Muscle of arm (tissue), 12 donors: ENCODE measurements around the gene HSPB6. TPM values are rescaled to one million over a fixed set of nuclear protein-coding genes. Genes with fewer than 3 reads are reported as not detected.
"Not testable (repeated sequence)": the region's sequence is repeated elsewhere in the genome, so short reads cannot be mapped to it uniquely, and the experiment has no call there.

Experiments
- DNase-seq: peaks from one replicate; pipeline ENCODE4 v3.0.0-alpha.2; 2013
- polyA plus RNA-seq, 12 donors: library from polyadenylated mRNA; unstranded; fragments of 120-200 nt; gene quantifications; one replicate each; pipeline ENCODE4 v1.2.1, GENCODE V29; 2013; ENCODE audit not compliant: insufficient read length in 12 of 12

The HSPB6 gene
- polyA plus RNA-seq, 12 donors: 347 to 1,124 (median 629) TPM

DNA sequence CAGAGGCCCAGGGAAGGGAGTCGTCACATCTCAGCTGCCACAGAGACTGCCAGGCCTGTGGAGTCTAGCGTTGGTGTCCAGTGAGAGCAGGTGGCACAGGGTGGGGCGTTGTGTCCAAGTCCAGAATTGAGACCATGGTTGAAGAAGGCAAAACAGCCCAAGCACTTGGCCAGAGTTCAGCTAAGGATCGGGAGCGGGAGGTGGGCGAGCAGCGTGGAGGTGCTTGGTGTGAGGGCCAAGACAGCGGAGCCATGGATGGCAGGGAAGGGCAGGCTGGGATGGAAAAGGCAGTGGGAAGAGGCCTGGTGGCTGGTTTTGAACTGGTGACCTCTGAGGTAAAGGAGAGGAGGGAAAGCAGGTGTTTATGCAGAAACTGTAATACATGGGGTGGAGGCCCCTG is 22.6 kb downstream of the HSPB6 start:
- DNase-seq: no peak

GRCh38 chr19:35733180-35734125 is 23.4 kb downstream of the HSPB6 start:
- no peak for DNase-seq

- DNase-seq: no peak
Observed at GRCh38 chr19:35732540-35733179, 24.2 kb downstream of the HSPB6 start.

DNA sequence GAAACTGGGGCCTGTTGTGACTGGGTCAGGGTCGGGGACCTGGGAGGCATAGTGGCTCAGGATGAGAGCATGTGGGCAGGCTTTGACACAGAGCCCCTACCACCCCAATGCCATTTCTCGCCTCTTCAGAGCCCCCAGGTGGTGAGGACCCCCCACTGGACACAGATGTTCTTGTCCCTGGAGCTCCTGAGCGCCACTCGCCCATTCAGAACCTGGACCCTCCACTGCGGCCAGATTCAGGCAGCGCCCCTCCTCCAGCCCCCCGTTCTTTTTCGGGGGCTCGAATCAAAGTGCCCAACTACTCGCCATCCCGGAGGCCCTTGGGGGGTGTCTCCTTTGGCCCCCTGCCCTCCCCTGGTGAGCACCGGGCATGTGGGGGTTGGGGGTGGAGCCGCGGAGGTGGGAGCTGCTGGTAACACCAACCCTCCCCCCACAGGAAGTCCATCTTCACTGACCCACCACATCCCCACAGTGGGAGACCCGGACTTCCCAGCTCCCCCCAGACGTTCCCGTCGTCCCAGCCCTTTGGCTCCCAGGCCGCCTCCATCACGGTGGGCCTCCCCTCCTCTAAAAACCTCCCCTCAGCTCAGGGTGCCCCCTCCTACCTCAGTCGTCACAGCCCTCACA is 24.9 kb downstream of the HSPB6 start:
- DNase-seq: no peak

GRCh38 chr19:35731353-35731752 is 25.5 kb downstream of the HSPB6 start:
- no peak for DNase-seq

DNA sequence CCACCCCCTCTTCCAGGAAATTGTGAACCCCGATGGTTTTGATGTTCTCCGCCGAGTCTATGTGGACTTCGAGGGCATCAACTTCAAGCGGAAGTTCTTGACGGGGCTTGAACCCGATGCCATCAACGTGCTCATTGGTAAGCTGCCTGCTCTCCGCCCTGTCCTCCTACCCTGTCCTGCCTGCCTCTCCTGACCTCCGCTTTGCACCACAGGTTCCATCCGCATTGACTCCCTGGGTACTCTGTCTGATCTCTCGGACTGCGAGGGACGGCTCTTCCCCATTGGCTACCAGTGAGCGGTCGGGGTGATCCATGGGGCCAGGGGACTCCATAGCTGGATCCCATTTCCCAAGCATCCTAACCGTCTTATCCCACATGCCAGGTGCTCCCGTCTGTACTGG is 26.5 kb downstream of the HSPB6 start:
- DNase-seq: no peak

GRCh38 chr19:35729763-35730162 is 27.1 kb downstream of the HSPB6 start:
- no peak for DNase-seq

GRCh38 chr19:35729021-35729420 is 27.8 kb downstream of the HSPB6 start:
- DNase-seq: no peak

DNA sequence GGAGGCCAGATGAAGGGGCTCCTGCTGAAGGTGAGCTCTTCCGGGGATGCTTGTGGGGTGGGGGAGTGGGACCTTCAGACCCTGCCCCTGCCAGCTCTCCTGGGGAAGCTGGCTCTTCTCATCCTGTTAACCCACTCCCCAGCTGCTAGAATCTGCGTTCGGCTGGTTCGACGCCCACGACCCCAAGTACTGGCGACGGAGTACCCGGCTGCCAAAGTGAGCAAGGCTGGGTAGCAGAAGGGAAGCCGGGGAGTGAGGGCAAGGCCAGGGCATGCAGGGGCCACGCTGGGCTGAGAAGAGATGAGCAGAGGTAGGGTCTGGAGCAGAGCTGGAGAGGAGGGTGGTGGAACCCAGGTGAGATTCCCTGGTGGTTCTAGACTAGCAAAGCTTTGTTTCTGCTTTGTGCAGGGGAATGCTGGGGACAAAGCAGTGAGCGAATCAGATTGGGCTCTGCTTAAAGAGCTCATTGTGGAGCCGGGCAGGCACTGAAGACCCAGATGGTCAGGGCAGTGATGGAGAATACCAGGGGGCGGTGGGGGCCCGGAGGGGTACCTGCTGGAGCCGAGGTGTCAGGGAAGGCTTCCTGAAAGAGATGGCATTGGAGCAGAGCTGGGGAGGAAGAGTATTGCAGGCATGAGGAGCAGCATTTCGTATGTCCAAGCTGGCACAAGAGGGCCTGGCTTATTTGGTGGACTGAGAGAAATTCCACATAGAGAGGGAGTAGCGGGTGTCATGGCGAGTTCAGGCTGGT is 28.7 kb downstream of the HSPB6 start:
- DNase-seq: no peak

GRCh38 chr19:35727053-35727955 is 29.5 kb downstream of the HSPB6 start:
- DNase-seq: no peak

- no peak for DNase-seq
Observed at GRCh38 chr19:35725216-35725861, 31.5 kb downstream of the HSPB6 start.

DNA sequence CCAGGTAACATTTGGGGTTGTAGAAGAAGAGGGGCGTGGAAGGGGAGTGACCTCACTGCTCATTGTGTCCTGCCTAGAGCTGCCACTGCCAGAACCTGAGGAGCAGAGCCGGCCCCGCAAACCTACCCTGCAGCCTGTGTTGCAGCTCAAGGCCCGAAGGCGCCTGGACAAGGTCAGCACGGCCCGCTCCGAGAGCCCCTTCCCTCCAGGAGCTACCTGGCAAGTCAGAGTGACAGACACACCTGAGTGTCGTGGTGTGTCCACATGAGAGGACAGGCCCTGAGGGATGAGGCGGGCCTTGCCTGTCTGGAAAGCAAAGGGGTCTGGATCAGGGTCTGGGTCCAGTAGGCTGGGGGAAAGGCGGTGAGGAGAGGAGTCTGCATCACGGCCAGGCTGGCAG is 32.3 kb downstream of the HSPB6 start:
- no peak for DNase-seq

GRCh38 chr19:35724132-35724531 is 32.7 kb downstream of the HSPB6 start:
- DNase-seq: not testable (repeated sequence)

- DNase-seq: no peak
Observed at GRCh38 chr19:35723671-35724070, 33.2 kb downstream of the HSPB6 start.

DNA sequence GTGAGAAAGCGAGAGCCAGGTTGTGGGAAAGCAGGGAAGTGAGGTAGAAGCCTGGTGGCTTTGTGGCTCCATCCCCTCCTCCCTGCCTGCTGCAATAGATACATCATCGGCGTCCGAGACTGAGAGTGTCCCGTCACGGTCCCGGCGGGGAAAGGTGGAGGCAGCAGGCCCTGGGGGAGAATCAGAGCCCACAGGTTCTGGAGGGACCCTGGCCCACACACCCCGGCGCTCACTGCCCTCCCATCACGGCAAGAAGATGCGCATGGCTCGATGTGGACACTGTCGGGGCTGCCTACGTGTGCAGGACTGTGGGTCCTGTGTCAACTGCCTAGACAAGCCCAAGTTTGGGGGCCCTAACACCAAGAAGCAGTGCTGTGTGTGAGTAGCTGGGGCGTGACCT is 33.9 kb downstream of the HSPB6 start:
- no peak for DNase-seq

DNA sequence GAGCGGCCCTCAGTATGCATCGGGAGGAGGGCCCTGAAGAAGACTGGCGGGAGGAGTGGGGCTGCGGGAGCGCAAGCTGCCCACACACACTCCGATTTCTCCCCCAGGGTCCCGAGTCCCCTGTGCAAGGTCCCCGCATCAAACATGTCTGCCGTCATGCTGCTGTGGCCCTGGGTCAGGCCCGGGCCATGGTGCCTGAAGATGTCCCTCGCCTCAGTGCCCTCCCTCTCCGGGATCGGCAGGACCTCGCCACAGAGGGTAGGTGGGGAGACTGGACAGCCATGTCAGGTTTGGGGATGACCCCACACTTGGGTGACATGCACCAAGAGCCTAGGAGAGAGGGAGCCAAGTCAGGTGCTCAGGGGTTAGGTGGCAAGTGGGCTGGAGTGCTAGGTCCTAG is 34.4 kb downstream of the HSPB6 start:
- DNase-seq: no peak

- DNase-seq: no peak
Observed at GRCh38 chr19:35721374-35721773, 35.5 kb downstream of the HSPB6 start.

GRCh38 chr19:35720648-35721047 is 36.2 kb downstream of the HSPB6 start:
- no peak for DNase-seq

DNA sequence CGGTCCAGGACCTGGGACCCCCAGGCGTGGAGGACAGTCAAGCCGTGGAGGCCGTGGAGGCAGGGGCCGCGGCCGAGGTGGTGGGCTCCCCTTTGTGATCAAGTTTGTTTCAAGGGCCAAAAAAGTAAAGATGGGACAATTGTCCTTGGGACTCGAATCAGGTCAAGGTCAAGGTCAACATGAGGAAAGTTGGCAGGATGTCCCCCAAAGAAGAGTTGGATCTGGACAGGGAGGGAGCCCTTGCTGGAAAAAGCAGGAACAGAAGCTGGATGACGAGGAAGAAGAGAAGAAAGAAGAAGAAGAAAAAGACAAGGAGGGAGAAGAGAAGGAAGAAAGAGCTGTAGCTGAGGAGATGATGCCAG is 36.7 kb downstream of the HSPB6 start:
- DNase-seq: no peak

- DNase-seq: no peak
Observed at GRCh38 chr19:35719402-35720162, 37.2 kb downstream of the HSPB6 start.
